HepG2 (cell line): ENCODE measurements around the gene PRPSAP2. TPM values are rescaled to one million over a fixed set of nuclear protein-coding genes. Genes with fewer than 3 reads are reported as not detected.

Source experiments
- DRAP1 ChIP-seq: IDR thresholded peaks from 2 replicates; pipeline ENCODE4 v1.6.1; 2016; ENCODE audit warnings: missing genetic modification reagents, missing compliant biosample characterization
- EEA1 ChIP-seq: sonication (generic); formaldehyde crosslinking; IDR thresholded peaks from 2 replicates; pipeline ENCODE4 v1.5.1; 2020; ENCODE audit warnings: mild to moderate bottlenecking, missing genetic modification reagents, borderline replicate concordance
- ETV6 ChIP-seq: sonication (generic); formaldehyde crosslinking; conservative IDR thresholded peaks from 2 replicates; pipeline ENCODE4 v1.4.0; 2020; ENCODE audit warnings: missing genetic modification reagents
- FIP1L1 ChIP-seq: fragments of 200-400 bp; formaldehyde crosslinking; IDR thresholded peaks from 2 replicates; pipeline ENCODE4 v1.6.1; 2018; ENCODE audit warnings: low read depth, mild to moderate bottlenecking, low read length, moderate library complexity, borderline replicate concordance; ENCODE audit not compliant: insufficient read depth
- HMGA1 ChIP-seq: sonication (generic); formaldehyde crosslinking; conservative IDR thresholded peaks from 2 replicates; pipeline ENCODE4 v1.4.0; 2020; ENCODE audit warnings: missing genetic modification reagents
- KDM2A ChIP-seq: sonication (generic); formaldehyde crosslinking; IDR thresholded peaks from 2 replicates; pipeline ENCODE4 v1.4.0; 2020; ENCODE audit warnings: low read depth, missing genetic modification reagents, borderline replicate concordance
- MTF2 ChIP-seq: sonication (generic); formaldehyde crosslinking; IDR thresholded peaks from 2 replicates; pipeline ENCODE4 v1.5.0; 2020; ENCODE audit warnings: missing genetic modification reagents, borderline replicate concordance
- MXD4 ChIP-seq: IDR thresholded peaks from 2 replicates; pipeline ENCODE4 v1.6.1; 2016; ENCODE audit warnings: mild to moderate bottlenecking, missing biosample characterization, missing genetic modification reagents
- NAIF1 ChIP-seq: sonication (generic); formaldehyde crosslinking; IDR thresholded peaks from 2 replicates; pipeline ENCODE4 v1.5.0; 2020; ENCODE audit warnings: mild to moderate bottlenecking, missing genetic modification reagents, borderline replicate concordance
- NFE2L2 ChIP-seq: fragments of 150-350 bp; IDR thresholded peaks from 2 replicates; pipeline ENCODE4 v1.6.1; 2014; ENCODE audit warnings: low read length
- RXRB ChIP-seq: IDR thresholded peaks from 2 replicates; pipeline ENCODE4 v1.6.1; 2016; ENCODE audit warnings: borderline replicate concordance, missing genetic modification reagents, missing compliant biosample characterization
- ZBTB20 ChIP-seq: sonication (generic); formaldehyde crosslinking; IDR thresholded peaks from 2 replicates; pipeline ENCODE4 v1.8.1; 2023; ENCODE audit warnings: missing genetic modification reagents, low read depth, mild to moderate bottlenecking, borderline replicate concordance
- ZBTB38 ChIP-seq: sonication (generic); formaldehyde crosslinking; IDR thresholded peaks from 2 replicates; pipeline ENCODE4 v1.5.1; 2020; ENCODE audit warnings: mild to moderate bottlenecking, missing genetic modification reagents
- ZFP1 ChIP-seq: IDR thresholded peaks from 2 replicates; pipeline ENCODE4 v1.6.1; 2016
- ZNF251 ChIP-seq: sonication (generic); formaldehyde crosslinking; IDR thresholded peaks from 2 replicates; pipeline ENCODE4 v1.9.0; 2021; ENCODE audit warnings: mild to moderate bottlenecking, missing genetic modification reagents
- ZNF362 ChIP-seq: sonication (generic); formaldehyde crosslinking; IDR thresholded peaks from 2 replicates; pipeline ENCODE4 v1.4.0; 2020; ENCODE audit warnings: missing genetic modification reagents, mild to moderate bottlenecking, borderline replicate concordance
- ZNF431 ChIP-seq: sonication (generic); formaldehyde crosslinking; IDR thresholded peaks from 2 replicates; pipeline ENCODE4 v1.9.0; 2022; ENCODE audit warnings: missing genetic modification reagents, low read depth, mild to moderate bottlenecking, borderline replicate concordance
- ZNF547 ChIP-seq: sonication (generic); formaldehyde crosslinking; IDR thresholded peaks from 2 replicates; pipeline ENCODE4 v1.5.1; 2020; ENCODE audit warnings: mild to moderate bottlenecking, missing genetic modification reagents
- ZNF598 ChIP-seq: sonication (generic); formaldehyde crosslinking; IDR thresholded peaks from 2 replicates; pipeline ENCODE4 v1.5.1; 2020; ENCODE audit warnings: mild to moderate bottlenecking, missing genetic modification reagents, borderline replicate concordance
- ZNF605 ChIP-seq: sonication (generic); formaldehyde crosslinking; IDR thresholded peaks from 2 replicates; pipeline ENCODE4 v1.8.0; 2022; ENCODE audit warnings: mild to moderate bottlenecking, missing genetic modification reagents
- ZNF687 ChIP-seq: sonication (generic); formaldehyde crosslinking; IDR thresholded peaks from 2 replicates; pipeline ENCODE4 v1.5.1; 2020; ENCODE audit warnings: mild to moderate bottlenecking, missing genetic modification reagents, moderate library complexity
- ZNF770 ChIP-seq: sonication (generic); formaldehyde crosslinking; IDR thresholded peaks from 2 replicates; pipeline ENCODE4 v1.5.0; 2020; ENCODE audit warnings: mild to moderate bottlenecking, missing genetic modification reagents
- ZNF780A ChIP-seq: sonication (generic); formaldehyde crosslinking; IDR thresholded peaks from 2 replicates; pipeline ENCODE4 v1.8.0; 2022; ENCODE audit warnings: mild to moderate bottlenecking, missing genetic modification reagents, moderate library complexity
- polyA plus RNA-seq, 8 experiments: library from polyadenylated mRNA; depleted of rRNA in 3 of 8; stranded (reverse) in 7 of 8; unstranded in 1 of 8; fragments of >200 nt; fragmentation: Illumina TruSeq in 4 of 8; extraction: Trizol in 4 of 8; gene quantifications; 2 replicates each; pipeline versions ENCODE4 v1.2.1 to v1.2.3, GENCODE V29; 2011 to 2016; ENCODE audit warnings: low read depth in 4 of 8, missing spikeins in 1 of 8, mixed read lengths in 1 of 8; ENCODE audit not compliant: insufficient read depth in 1 of 8
- total RNA-seq, 5 experiments: library from RNA; depleted of rRNA; stranded (reverse); fragments of >200 nt; fragmentation: Illumina TruSeq; extraction: Trizol; gene quantifications; 2 replicates each; pipeline ENCODE4 v1.2.3, GENCODE V29; 2016; ENCODE audit warnings: low read depth in 1 of 5

The PRPSAP2 gene
- total and polyA plus RNA-seq, 2 of the 13 experiments (the other 11 are each of a cell fraction or from before 2014, with no cell fraction given), result 34.0 to 58.9 TPM

- TF ChIP-seq ZNF431 (CRISPR knock-in tag), result no peak
- TF ChIP-seq ZNF770, result no peak
- no peak for TF ChIP-seq ETV6
- TF ChIP-seq ZBTB20 (CRISPR knock-in tag), result no peak
- TF ChIP-seq ZNF598 (CRISPR knock-in tag), result no peak
- TF ChIP-seq ZNF780A, result no peak
- TF ChIP-seq KDM2A, result no peak
- no peak for TF ChIP-seq ZNF547 (CRISPR knock-in tag)
- TF ChIP-seq MXD4 (CRISPR knock-in tag), result no peak
- TF ChIP-seq HMGA1 (CRISPR knock-in tag), result no peak
- no peak for TF ChIP-seq ZNF687 (CRISPR knock-in tag)
- TF ChIP-seq ZNF251, result no peak
- TF ChIP-seq DRAP1 (CRISPR knock-in tag), result no peak
- TF ChIP-seq ZNF362, result peak; percentile 75
- TF ChIP-seq MTF2, result no peak
- TF ChIP-seq NFE2L2, result no peak
- TF ChIP-seq NAIF1 (CRISPR knock-in tag), result no peak
- TF ChIP-seq EEA1 (CRISPR knock-in tag), result no peak
- no peak for TF ChIP-seq ZBTB38
- no peak for TF ChIP-seq ZFP1 (CRISPR knock-in tag)
- no peak for TF ChIP-seq FIP1L1
- no peak for TF ChIP-seq ZNF605
- peak; percentile 96 for TF ChIP-seq RXRB (CRISPR knock-in tag)
Measured at GRCh38 chr17:18920911-18921441, 63.0 kb downstream of the PRPSAP2 start (continued).
